ENCODE data around the gene GALP. TPM values are rescaled to one million over a fixed set of nuclear protein-coding genes. Genes with fewer than 3 reads are reported as not detected.
"Not testable (repeated sequence)": the region's sequence is repeated elsewhere in the genome, so short reads cannot be mapped to it uniquely, and the experiment has no call there.

Gene GALP
- total RNA-seq, 3 donors from 2014 or later = not detected

GRCh38 chr19:56218961-56219360 is 43.2 kb downstream of the GALP start:
- H3K4me1 ChIP-seq = no peaks in the 10 kb centered on the region
- TF ChIP-seq CTCF (IDR thresholded peaks at IDR 0.05) (no peak), POLR2A (IDR thresholded peaks at IDR 0.05) (no peak), POLR2AphosphoS5 (IDR thresholded peaks at IDR 0.05) (no peak)
- intact Hi-C loops (cut with DNase I; ENCODE audit: low total_unique reads) = no loop called here
- H3K27me3 ChIP-seq = no peaks in the 10 kb centered on the region
- no peak for DNase-seq (ENCODE audit: low spot score in 2 of 2)
- H3K4me3 ChIP-seq = no peak overlapping the region
- H3K27ac ChIP-seq = no peak overlapping the region
- no peaks in the 10 kb centered on the region for H3K9me3 ChIP-seq
- H3K36me3 ChIP-seq = no peaks in the 10 kb centered on the region

DNA sequence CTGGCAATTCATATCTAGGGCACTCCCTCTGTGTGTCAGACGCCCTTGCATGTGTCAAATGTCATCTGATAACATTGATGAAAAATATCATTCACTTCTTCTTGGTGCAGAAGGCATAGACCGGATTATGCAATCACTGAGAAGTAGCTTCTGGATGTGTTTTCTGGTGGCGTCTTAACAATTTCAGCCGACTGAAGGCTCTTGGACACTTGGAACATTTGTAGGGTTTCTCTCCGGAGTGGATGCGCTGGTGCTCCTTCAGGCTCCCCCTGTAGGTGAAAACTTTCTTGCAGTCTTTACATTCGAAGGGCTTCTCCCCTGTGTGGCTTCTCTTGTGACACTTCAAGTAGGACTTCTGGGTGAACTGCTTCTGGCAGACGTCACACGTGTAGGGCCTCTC is 45.6 kb downstream of the GALP start:
- H3K27ac ChIP-seq; H3K27me3 ChIP-seq; H3K9me3 ChIP-seq; H3K4me3 ChIP-seq; H3K36me3 ChIP-seq; DNase-seq (ENCODE audit: low spot score in 2 of 2); intact Hi-C loops (cut with DNase I; ENCODE audit: low total_unique reads); H3K4me1 ChIP-seq: not testable (repeated sequence)

DNA sequence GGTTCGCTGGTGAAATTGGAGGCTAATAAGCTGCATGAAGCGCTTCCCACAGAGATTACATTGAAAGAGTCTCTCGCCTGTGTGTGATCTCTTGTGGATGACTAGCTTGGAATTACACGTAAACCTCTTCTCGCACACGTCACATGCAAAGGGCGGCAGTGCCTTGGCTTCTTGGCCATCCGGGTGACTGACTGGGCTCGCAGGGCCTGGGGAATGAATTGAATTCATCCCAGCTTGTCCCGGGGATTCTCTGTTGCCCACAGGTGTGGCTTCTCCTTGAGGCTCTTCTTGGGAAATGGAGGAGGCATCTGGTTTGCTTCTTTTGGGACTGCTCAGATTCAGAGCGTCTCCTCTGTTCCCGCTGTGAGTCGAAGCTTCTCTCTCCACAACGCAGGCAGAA is 46.0 kb downstream of the GALP start:
- H3K27me3 ChIP-seq = no peaks in the 10 kb centered on the region
- H3K36me3 ChIP-seq = no peaks in the 10 kb centered on the region
- no peak overlapping the region for H3K27ac ChIP-seq
- H3K9me3 ChIP-seq = no peaks in the 10 kb centered on the region
- intact Hi-C loops (cut with DNase I; ENCODE audit: low total_unique reads) = no loop called here
- TF ChIP-seq POLR2AphosphoS5 (IDR thresholded peaks at IDR 0.05) (no peak), POLR2A (IDR thresholded peaks at IDR 0.05) (no peak), CTCF (IDR thresholded peaks at IDR 0.05) (no peak)
- no peak overlapping the region for H3K4me3 ChIP-seq
- no peak for DNase-seq (ENCODE audit: low spot score in 2 of 2)
- H3K4me1 ChIP-seq = no peaks in the 10 kb centered on the region

GRCh38 chr19:56222901-56223300 is 47.1 kb downstream of the GALP start:
- H3K27me3 ChIP-seq = no peaks in the 10 kb centered on the region
- intact Hi-C loops (cut with DNase I; ENCODE audit: low total_unique reads) = no loop called here
- H3K4me3 ChIP-seq = no peak overlapping the region
- no peaks in the 10 kb centered on the region for H3K36me3 ChIP-seq
- H3K9me3 ChIP-seq = no peaks in the 10 kb centered on the region
- DNase-seq (ENCODE audit: low spot score in 2 of 2) = no peak
- H3K4me1 ChIP-seq = no peaks in the 10 kb centered on the region
- TF ChIP-seq POLR2A (IDR thresholded peaks at IDR 0.05) (no peak), CTCF (IDR thresholded peaks at IDR 0.05) (no peak), POLR2AphosphoS5 (IDR thresholded peaks at IDR 0.05) (no peak)
- no peak overlapping the region for H3K27ac ChIP-seq

DNA sequence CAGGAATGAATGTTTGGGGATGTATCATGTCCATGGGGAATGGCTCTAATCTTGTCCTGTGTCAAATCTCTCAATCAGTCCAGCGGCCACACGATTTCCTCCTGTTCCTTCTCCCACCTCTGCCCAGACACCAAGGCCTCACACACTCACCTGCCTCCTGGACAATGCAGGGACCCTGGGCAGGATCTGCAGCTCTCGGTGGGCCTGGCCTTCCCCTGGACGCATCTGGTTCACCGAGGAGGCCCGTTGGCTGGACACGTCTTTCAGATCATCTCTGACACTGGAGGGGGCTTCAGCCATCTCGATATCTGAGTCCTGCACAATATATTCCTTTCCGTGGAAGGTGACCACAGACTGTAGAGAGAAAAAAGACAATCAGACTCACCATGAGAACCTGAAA is 47.7 kb downstream of the GALP start:
- intact Hi-C loops (cut with DNase I; ENCODE audit: low total_unique reads) = no loop called here
- no peak for TF ChIP-seq CTCF (IDR thresholded peaks at IDR 0.05)
- no peak for TF ChIP-seq POLR2AphosphoS5 (IDR thresholded peaks at IDR 0.05)
- no peak for TF ChIP-seq POLR2A (IDR thresholded peaks at IDR 0.05)
- H3K4me3 ChIP-seq = no peak overlapping the region
- no peaks in the 10 kb centered on the region for H3K36me3 ChIP-seq
- no peak overlapping the region for H3K27ac ChIP-seq
- H3K27me3 ChIP-seq = no peaks in the 10 kb centered on the region
- H3K9me3 ChIP-seq = no peaks in the 10 kb centered on the region
- H3K4me1 ChIP-seq = no peaks in the 10 kb centered on the region
- no peak for DNase-seq (ENCODE audit: low spot score in 2 of 2)

Other genes with a start within 250 kb of the GALP start
- gene NLRP13, start 243.7 kb upstream of the GALP start, total RNA-seq = under 1 TPM in 2 of 3 donors, not detected in 1; 0.33 to 0.73 TPM
- gene NLRP8, start 228.2 kb upstream of the GALP start, total RNA-seq = under 1 TPM in 2 of 3 donors, not detected in 1; 0.29 to 0.33 TPM
- gene NLRP5, start 189.2 kb upstream of the GALP start, total RNA-seq = under 1 TPM in 2 of 3 donors, not detected in 1; 0.44 to 0.98 TPM
- gene ZNF787, start 54.7 kb upstream of the GALP start, total RNA-seq = 10 to 100 TPM; 10.2 to 11.1 (median 10.4) TPM
- 10 to 100 TPM; 13.9 to 38.5 (median 33.1) TPM for gene ZNF444, start 34.7 kb upstream of the GALP start, total RNA-seq
- not detected for gene ZSCAN5B, start 21.8 kb downstream of the GALP start, total RNA-seq
- not detected for gene ZSCAN5C, start 26.3 kb downstream of the GALP start, total RNA-seq
- gene EDDM13, start 96.7 kb downstream of the GALP start, total RNA-seq = 1 to 10 TPM in 1 of 3 donors, not detected in 2; 1.3 TPM
- gene ZSCAN5A, start 138.8 kb downstream of the GALP start, total RNA-seq = 10 to 100 TPM in 2 of 3 donors, 1 to 10 TPM in 1; 6.2 to 13.3 (median 12.5) TPM
- 1 to 10 TPM; 4.3 to 9.5 (median 8.2) TPM for gene ZNF582, start 217.5 kb downstream of the GALP start, total RNA-seq
- gene ZNF583, start 228.3 kb downstream of the GALP start, total RNA-seq = 1 to 10 TPM; 4.0 to 8.8 (median 5.2) TPM